Measurements from ENCODE around the gene ASB18.

ASB18 gene

DNA sequence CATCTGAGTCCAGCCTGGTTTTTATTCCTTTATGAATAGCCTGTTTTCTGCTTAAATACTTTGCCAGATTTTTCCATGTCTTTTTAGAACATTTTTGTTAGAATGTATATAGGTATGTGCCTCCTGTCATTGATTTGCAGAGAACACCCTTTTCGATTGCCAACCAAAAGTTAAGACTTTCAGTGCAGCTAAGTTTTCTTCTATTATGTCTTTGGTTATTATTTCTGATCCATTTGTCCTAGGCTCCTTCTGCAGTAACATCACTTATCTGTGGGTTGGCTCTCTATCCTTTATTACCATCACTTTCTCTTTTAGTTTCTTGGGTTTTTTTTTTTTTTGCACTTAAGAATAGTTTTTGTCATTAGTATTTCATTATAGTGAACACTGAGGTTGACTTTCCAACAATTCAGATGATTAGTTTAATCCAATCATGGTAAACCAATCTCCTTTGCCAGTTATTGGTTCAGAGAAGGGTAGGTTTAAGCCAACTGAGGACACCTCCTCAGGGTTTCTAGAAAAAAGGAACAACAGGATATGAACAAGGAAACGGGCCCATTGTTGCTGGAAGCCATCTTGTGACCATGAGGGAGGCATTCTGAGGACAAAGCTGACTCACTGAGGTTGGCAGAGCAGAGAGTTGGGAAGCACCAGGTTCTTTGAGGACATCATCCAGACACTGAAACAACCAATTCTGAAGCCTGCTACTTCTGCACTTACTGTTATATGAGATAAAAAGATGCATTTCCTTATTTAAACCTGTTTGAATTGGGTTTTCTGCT is 58.1 kb downstream of the ASB18 start:
- no peak for DNase-seq

DNA sequence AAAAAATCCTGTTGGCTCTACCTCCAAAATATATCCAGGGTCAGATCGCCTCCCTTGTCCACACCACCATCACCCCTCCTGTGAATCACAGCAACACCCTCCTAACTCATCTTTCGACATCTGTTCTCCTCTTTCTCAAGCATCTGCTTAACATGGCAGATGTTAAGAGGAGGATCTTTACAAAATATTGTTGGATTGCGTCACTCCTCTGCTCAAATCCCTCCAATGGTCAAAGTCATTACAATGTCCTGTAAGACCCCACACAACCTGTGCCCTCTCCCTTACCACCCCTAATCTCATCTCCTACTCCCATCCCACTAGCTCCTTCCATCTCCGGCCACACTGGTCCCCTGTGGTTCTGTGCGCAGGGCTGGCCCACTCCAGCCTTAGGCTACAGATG is 59.3 kb downstream of the ASB18 start:
- no peak for DNase-seq

DNA sequence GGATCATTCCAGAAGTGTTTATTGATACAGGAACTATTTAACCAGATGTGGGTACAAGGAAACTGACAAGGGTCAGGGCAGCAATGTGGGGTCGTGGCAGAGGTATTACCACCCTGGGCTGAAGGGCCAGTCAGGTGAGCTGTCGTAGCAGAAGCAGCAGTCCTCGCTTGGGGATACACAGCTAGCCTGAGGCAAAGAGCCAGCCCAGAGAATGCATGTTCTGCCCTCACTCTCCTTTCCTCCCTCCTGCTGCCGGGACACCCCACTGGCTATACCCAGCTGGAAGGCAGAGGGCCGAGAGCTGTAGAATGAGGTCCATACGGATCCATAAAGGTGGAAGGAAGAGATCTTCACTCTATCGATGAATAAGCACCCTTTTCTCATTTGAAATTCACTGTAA is 63.8 kb downstream of the ASB18 start:
- no peak for DNase-seq

DNA sequence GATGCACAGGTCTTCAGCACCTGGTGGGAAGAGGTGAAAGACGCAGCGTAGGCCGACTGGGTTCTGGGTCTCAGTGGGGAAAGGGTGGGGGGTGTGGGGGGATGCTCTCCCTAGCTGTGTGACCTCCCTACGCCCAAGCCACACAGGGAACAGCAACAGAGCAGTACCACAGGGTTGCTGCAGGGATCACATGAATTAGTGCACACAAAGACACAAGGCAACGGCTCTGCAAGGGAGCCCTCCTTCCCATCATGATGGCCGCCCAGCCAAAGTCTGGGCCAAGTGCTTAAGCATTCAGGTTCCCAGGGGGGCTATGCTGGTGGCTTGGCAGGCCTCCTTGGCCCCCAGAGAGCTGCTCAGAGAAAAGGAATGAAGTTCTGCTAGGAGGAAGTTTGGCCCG is 67.8 kb downstream of the ASB18 start:
- no peak for DNase-seq

DNA sequence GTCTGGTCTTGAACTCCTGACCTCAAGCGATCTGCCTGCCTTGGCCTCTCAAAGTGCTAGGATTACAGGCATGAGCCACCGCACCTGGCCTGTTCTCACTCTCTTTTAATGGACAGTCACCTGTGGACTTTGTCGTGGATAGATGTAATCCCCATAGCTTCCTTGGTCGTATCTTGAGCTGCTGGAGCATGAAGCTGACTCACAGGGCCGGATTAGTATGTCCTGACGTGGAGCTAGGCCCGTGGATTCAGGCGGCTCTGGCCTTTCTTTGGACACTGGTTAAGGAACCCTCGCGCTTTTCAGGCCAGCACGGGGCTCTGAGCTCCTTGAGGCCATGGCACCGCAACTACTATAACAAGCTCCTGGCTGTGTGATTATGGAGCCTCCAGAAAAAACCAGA is 68.5 kb downstream of the ASB18 start:
- no peak for DNase-seq

DNA sequence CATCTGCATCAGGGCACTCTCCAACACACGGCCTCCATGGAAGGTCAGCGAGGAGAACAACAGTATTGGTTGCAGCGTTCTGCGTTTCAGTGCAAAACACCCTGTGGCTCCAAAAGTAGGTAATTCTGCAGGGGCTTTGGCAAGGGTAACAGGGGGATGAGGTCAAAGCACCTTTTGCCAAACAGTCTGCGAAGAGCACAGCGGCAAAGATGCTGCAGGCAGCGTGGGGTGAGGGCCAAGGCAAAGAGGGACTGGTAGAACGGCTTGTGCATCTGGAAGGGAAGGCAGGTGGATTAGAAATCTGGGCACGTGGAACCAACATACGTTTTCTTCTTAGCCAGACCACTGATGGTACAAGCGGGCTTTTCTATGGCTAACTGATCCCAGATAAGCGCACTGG is 69.4 kb downstream of the ASB18 start:
- no peak for DNase-seq

DNA sequence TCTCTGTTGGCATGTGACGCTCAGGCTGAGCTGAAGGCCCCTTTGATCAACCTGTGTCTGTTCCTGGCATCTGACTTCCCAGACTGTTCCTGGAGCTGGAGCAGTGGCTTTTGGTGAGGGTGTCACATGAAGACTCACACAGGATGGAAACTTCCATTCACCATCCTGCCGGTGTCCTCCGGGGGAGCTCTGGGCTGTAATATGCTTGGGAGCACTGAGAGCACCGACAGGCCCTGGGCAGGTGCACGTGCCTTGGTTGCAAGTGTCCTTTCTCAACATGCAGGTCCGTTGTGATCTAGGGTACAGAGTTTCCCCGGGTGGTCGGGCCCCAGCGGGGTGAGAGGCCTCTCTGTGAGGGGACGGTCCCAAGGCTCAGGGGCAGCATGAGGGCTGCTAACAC is 71.2 kb downstream of the ASB18 start:
- no peak for DNase-seq

DNA sequence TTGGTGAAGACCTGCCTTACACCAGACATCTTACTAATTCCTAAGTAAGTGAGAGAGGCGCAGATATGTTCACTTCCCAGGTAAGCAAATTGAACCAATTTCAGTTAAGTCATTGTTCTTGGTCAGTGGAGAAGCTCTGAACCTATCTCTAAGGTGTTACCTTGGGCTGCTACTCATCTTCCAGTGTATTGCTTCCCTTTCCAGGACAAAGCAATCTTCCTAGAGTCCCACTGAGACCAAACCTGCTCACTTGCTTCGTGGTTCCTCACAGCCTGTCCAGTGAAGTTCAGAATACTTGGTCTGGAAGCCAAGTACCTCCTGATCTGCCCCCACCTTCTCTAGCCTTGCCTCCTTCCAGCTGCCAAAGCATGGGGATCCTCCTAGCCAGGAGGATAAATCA is 73.5 kb downstream of the ASB18 start:
- no peak for DNase-seq

DNA sequence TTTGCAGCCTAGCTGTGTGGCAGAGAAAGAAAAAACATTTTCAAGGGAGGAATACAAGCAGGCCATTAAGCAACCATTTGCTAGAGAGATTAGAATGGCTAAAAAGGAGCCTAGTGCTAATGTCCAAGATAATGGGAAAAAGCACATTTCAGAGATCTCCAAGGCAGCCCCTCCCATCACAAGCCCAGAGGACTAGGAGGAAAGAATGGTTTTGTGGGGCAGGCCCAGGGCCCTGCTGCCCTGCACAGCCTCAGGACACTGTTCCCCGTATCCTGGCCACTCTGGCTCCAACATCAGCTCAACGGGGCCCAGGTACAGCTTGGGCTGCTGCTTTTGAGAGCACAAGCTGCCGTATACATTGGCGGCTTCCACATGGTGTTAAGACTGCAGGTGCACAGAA is 79.5 kb downstream of the ASB18 start:
- no peak for DNase-seq

DNA sequence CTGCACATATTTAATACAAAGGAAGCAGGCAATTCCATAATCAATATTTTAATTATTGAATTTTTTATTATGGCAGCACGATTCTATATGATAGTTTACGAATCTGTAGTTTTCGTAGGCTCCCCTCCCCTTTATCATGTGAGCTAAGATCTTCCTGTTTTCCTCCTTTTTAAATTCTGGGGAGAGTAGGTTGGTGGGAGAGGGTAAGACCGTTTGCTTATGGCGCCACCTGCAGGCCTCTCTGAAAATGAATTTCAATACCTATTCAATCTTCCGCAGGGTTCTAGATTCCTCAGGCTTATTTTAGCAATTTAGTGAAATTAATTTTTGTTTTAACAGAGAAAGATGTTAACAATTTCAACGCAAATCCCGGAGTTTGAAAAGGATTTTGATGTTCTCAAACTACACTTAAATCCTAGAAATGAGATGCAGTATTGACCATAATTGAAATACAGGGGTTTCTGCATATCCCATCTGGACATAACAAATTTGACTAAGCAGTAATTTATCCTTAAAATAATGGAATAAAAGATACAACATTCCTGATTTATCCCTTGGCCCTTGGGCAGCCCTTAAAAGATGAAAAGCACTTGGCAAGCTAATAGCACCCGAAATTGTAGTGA is 83.3 kb downstream of the ASB18 start:
- peak; percentile 21 for DNase-seq

DNA sequence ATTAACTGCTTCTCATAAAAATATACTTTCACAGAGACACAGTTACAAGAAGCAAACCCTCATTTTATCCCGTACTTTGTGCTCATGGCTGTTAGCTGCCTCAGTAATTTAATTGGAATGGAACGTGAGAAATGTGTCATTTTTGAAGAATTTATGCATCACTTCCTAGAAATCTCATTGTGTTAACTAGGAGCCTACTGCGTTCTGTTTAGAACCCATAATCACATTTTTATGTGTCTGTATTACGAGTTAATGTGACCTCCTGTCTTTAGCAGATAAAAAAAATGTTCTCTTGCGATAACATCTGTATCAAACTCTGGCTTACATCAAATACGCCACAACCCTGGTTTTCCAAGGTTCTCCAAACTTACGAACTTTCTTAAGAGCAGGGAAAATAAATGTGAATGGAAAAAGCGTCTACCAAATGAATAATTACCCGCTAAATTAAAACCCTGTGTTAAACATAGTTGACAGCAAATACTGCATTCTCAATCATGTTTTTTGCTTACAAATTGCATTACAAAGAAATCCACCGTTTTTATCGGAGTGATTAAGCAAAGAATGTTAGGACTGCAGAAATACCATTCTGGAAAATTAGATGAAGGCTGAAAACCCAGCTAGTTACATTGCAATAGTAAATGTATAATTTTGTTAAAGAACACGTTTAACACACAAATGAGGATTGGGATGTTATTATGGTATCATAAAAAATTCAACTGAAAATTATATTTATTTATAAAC is 84.0 kb downstream of the ASB18 start:
- no peak for DNase-seq

DNA sequence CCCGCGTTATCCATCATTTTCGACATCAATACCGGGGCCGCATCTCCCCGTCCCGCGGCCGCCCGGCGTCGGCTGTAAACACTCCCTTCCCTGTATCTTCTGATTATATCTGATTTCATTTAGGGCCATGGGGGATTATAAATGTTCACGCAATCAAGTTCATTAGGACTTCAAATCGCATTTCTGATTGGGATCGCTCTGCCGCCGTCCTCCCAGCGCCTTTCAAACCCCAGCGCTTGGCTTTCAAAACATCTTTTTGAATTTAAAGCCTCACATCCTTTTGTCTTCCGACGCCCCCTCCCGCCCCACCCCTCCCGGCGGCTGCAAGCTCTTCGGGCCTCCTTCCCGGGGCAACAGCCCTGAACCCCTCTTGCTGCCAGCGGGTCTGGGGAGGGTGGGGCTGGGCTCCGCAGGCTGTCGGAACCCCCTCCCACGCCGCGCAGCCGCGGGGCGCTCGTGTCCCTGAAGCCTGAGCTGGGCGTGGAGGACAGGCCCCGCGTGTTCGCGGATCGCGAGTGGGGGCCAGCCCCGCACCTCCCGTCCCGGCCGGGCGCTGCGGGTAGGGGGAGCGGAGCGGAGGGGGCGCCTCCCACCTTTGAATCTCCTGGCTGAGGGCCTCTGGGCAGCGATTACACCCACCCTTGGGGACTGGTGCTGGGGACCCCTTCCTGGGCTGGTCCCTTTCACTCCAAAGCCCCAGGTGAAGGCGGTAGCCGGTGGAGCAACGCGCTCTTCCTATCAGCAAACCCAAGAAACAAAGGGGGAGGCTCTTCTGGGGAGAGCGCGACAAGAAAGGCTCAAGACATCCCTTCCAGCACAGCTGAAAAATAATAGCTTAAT is 84.8 kb downstream of the ASB18 start:
- no peak for DNase-seq

DNA sequence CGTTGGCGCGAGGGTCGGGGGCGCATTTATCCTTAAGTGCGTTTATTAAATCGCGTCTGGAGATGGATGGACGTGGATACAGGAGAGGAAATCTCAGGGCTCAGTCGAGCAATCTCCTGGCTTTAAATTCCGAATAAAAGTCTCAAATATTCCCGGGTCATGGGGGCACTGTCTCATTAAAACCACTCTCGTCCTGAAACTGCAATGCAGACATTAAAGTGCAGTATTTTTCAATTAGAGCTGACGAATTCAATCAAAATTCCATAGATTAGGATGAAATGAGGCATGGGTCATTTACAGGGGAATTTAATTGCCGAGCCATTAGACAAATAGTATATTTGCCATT is 85.3 kb downstream of the ASB18 start:
- no peak for DNase-seq

DNA sequence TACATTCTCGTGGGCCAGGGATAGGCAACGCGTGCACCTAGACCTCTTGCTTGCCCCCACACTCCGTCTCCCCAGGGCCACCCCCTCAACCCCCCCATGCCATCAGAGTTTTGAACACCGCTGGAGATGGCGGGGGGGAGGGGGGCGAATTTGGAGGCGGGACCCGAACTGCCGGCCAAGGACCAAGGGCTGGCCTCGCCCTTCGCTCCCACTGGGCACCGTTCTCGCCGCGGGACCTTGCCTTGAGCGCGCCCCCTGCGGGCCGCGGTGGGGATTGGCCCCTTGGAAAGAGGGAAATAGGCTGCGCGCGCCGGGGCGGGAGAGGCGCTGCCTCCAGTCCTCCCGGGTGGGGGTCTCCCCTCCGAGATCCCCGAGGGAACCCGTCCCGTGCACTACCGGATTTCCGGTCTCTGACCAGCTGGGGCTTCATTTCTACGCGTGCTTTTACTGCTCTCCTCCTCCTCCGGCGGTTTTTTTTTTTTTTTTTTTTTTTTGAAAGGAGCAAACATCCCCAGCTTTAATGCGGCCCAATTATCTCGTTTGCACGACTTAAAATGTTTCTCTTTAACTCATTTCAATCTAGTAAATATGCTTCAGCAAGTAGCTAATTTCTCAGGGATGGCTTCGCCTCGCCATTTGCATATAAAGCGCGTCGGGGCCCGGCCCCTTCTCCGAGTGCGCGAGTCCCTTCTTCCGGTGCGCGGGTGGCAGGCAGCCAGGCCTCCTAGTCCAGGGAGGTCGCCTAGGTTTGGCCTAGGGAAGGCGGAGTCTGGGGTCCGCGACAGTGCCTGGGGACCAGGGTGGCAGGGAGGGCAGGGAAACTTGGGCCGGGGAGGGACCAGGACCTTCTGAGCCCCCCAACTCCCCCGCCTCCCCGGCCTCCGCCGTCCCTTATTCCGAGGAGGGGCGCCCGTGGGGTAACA is 86.0 kb downstream of the ASB18 start:
- peak; percentile 44 for DNase-seq

DNA sequence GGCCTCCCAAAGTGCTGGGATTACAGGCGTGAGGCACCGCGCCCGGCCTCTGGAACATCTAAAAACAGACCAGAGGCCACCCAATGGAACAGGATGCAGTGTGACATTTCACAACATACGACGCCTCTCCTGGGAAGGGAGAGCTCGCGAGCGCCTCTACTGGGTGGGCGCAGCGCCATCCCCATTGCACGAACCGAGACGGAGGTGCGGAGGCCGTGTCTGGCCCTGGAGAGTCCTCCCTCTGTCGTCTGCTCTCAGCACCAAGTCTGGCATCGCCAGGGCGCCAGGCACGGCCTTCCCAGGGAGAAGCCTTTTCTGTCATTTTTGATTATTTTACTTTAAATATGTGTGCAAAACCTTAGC is 86.6 kb downstream of the ASB18 start:
- peak; percentile 58 for DNase-seq

DNA sequence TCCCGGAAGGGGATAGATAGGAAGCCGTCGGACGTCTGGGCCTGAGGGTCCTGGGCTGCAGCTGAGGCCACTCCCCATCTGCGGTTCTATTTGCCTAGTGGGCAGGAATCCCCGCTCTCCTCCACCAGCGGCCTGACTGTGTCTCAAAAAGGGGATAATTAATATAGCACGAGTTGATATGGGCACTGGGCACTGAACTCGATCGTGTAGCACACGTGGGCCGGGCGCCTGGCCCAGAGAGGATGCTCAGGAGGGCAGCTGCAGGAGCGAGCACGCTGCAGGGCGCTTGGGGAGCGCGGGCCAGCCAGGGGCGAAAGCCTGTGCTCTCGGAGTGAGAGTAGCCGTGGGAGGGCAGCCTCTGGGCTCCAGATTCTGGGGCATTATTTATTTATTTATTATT is 87.3 kb downstream of the ASB18 start:
- no peak for DNase-seq

DNA sequence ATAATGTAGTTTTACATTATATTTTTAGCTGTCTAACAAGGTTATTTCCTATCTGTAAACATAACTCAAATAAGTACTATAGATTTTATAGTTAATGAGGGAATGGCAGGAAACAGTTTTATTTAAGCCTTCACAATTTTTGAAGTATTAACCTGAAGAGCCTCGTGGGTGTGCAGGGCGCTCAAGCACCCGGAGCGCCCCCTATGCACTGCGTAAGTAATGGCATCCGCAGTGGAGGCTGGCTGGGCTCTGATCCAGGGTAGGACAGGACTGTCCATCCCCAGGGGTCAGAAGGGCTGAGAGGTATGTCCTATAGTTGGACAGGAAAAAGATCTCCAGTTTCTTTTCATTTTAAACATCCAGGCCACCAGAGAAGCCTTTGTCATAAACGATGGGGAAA is 87.8 kb downstream of the ASB18 start:
- no peak for DNase-seq

DNA sequence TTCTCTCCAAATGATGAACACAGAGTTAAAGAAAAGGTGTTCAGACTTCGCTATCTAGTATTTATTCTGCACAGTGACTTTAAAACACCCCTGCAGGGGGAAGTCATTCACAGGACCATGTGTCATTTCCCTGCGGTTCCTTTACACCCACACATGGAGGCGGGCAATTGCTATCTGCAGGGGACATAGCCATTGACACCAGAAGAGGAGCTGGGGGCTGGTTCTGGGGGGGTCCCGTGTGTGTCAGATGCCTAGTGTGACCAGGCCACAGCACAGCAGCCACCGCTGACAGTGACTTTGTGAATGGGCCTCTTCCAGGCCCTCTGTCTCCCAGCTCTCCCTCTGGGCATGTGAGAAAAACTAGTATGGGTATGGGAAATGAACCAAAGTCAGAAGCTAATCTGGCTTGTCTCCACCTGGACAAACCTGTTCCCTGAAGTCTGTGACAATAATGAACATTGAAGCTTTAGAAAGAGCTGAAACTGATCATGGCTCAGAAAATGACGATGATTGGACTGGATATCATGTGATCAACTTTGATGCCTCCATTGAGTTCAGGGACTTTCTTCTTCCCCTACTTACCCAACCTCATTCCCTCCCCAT is 88.6 kb downstream of the ASB18 start:
- no peak for DNase-seq

DNA sequence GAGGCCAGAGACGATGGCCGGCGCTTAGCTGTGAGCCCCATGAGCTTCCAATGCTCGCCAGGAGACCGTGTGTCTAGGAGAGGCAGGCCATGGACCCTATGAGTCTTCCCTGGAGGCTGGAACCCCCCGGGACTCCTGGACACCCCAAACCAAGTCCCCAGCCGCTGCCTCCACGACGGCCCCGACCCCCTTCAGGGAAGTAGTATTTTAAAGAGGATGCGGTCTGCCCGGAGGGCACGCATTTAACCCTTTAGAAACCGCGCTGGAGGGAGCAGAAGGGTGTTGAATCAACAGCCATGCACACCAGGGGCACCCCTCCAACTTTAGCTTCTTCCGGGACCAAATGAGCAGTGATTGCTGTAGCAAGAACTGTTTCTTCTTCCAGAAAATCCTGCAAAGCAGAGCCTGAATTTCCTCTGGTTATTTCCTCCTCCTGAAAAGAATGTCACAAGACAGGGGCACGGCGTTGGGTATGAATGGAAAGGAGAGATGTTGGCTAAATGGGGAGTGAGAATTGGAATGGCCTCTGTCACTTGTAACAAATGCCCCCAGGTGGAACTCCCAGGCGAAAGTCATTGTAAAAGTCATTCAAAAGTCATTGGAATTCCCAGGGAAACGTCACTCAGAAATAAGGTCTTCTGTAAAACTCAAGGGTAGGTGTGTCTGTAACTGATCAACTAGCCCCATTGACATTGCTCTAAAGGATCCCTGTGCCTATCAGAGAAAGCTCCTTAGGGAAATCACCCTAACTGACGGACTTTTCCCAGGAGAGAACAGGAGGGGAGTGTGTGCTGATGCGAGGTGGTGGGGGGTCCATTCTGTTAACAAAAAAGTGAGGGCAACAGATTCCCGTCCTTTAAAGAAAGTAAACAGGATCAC is 90.2 kb downstream of the ASB18 start:
- no peak for DNase-seq

DNA sequence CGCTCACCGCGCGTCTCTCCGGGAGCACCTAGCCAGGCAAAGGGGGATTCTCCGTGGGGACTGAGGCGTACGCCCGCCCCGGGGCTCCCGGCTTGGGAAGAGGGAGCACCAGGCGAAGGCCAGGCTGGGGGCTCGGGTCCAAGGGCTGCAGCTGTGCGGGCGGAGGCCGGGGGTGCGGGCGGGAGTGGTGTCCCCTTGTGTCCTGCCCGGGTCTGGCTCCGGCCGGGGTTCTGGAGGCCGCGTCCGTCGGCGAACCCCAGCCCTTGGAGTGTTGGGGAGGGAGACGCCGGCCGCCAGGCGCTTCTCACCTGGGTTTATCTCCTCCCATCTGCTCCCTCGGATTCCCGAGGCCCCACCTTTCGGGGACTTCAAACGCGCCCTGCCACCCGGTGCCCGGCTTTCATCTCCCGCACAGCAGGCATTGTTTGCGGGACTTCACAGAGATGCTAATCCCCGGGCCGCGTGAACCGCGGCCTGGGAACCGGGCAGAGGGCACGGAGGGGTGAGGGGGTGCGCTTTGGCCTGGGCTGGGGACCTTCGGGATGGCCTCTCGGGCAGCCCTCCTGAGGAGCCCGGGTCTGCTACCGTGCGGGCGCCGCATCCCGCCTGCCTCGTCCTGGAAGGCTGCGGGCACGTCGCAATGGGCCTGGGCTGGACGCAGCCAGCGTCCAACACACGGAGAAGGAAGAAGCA is 91.0 kb downstream of the ASB18 start:
- DNase-seq, result no peak
